GM12878 (cell line): ENCODE results near the gene GFOD2. TPM values are rescaled to one million over a fixed set of nuclear protein-coding genes. Genes with fewer than 3 reads are reported as not detected.

Experiments
- ATAC-seq: fragments of 200-7000 bp; cut with Tn5 transposase; 3 replicates; pipeline ENCODE4 v1.9.1; 2020; ENCODE audit warnings: mild to moderate bottlenecking, moderate library complexity
- BruUV-seq: library from RNA; stranded (reverse); fragments of 400-500 nt; replicated peaks from 2 replicates; lab custom pipeline; 2021; lab: Mats Ljungman, UMichigan
- CTCF ChIA-PET: fragments of 300-600 bp; sonication (Branson Sonifier 250); formaldehyde crosslinking; extraction: SDS; loops from one replicate; lab custom pipeline; 2021; ENCODE audit warnings: inconsistent platforms; lab: Yijun Ruan, JAX
- POLR2A ChIA-PET: fragments of 350-600 bp; formaldehyde crosslinking; extraction: SDS; loops from one replicate; lab custom pipeline; 2021; ENCODE audit warnings: inconsistent platforms; lab: Charles Lee
- RAD21 ChIA-PET: fragments of 300-600 bp; sonication (Branson Sonifier 250); formaldehyde crosslinking; loops from one replicate; lab custom pipeline; 2023; ENCODE audit warnings: antibody characterized with exemption; ENCODE audit not compliant: unreplicated experiment; lab: Charles Lee
- SMC1A ChIA-PET: fragments of 300-600 bp; sonication (Branson Sonifier 250); formaldehyde crosslinking; loops from one replicate; lab custom pipeline; 2023; ENCODE audit not compliant: unreplicated experiment, uncharacterized antibody; lab: Charles Lee
- DNase-seq: peaks from one replicate; pipeline ENCODE4 v3.0.0-alpha.2; 2011; ENCODE audit warnings: low read depth, low spot score
- FAIRE-seq: peaks from 3 replicates; lab custom pipeline; 2011; peaks lifted over from hg19 to GRCh38; lab: Jason Lieb, UNC
- H2AFZ ChIP-seq: 2 replicates; pipeline ENCODE4 v1.6.0; 2011; ENCODE audit warnings: low read depth, low read length, control low read depth; ENCODE audit not compliant: control insufficient read depth
- H3K27ac ChIP-seq: 2 replicates; pipeline ENCODE4 v1.5.1; 2011; ENCODE audit warnings: control low read depth; ENCODE audit not compliant: control insufficient read depth, insufficient read depth
- H3K27me3 ChIP-seq, 2 experiments: replicated peaks in 1 of 2; 2 replicates each; pipeline versions ENCODE4 v1.6.0 to v1.6.1; 2011; ENCODE audit warnings: low read length in 1 of 2; ENCODE audit not compliant: control insufficient read depth in 2 of 2, insufficient read depth in 2 of 2
- H3K36me3 ChIP-seq, 2 experiments: 2 replicates each; pipeline ENCODE4 v1.5.1; 2011; ENCODE audit warnings: low read length in 1 of 2; ENCODE audit not compliant: control insufficient read depth in 2 of 2, insufficient read depth in 2 of 2
- H3K4me1 ChIP-seq: 2 replicates; pipeline ENCODE4 v1.6.1; 2011; ENCODE audit warnings: mild to moderate bottlenecking, low read length, moderate library complexity, mixed read lengths; ENCODE audit not compliant: control insufficient read depth, insufficient read depth
- H3K4me2 ChIP-seq: 2 replicates; pipeline ENCODE4 v1.6.0; 2011; ENCODE audit warnings: control low read depth; ENCODE audit not compliant: control insufficient read depth, insufficient read depth
- H3K4me3 ChIP-seq: fragments of 200-600 bp; sonication (generic); 2 replicates; pipeline ENCODE4 v1.5.1; 2016
- H3K79me2 ChIP-seq: 2 replicates; pipeline ENCODE4 v1.6.0; 2011; ENCODE audit warnings: low read length; ENCODE audit not compliant: control insufficient read depth, insufficient read depth
- H3K9ac ChIP-seq: 2 replicates; pipeline ENCODE4 v1.8.0; 2011; ENCODE audit warnings: low read length, control low read depth, mixed read lengths; ENCODE audit not compliant: control insufficient read depth, insufficient read depth
- H3K9me3 ChIP-seq: replicated peaks from 3 replicates; pipeline ENCODE4 v1.5.1; 2011; ENCODE audit warnings: mild to moderate bottlenecking, low read length; ENCODE audit not compliant: control insufficient read depth, insufficient read depth
- H4K20me1 ChIP-seq: 2 replicates; pipeline ENCODE4 v1.6.0; 2011; ENCODE audit not compliant: control insufficient read depth, insufficient read depth
- CBX3 ChIP-seq: fragments of 200-600 bp; sonication (generic); IDR thresholded peaks from 2 replicates; pipeline ENCODE4 v1.6.1; 2016; ENCODE audit warnings: low read depth, borderline replicate concordance
- EED ChIP-seq: sonication (generic); IDR thresholded peaks from 2 replicates; pipeline ENCODE4 v1.6.1; 2016; ENCODE audit warnings: antibody characterized with exemption, low read depth
- EP300 ChIP-seq, 2 experiments: fragments of 150-350 bp in 1 of 2; IDR thresholded peaks; 2 replicates each; pipeline ENCODE4 v1.6.1; 2011 to 2012; ENCODE audit warnings: low read depth in 2 of 2, low read length in 2 of 2, borderline replicate concordance in 1 of 2, improper control_type of control experiment in 1 of 2, inconsistent platforms in 1 of 2; ENCODE audit not compliant: control insufficient read depth in 1 of 2
- EZH2 ChIP-seq: IDR thresholded peaks from 2 replicates; pipeline ENCODE4 v1.6.1; 2012; ENCODE audit warnings: low read depth, mild to moderate bottlenecking, control low read depth, inconsistent platforms, low read length, borderline replicate concordance; ENCODE audit not compliant: control insufficient read depth
- HDAC6 ChIP-seq: fragments of 200-600 bp; sonication (generic); IDR thresholded peaks from one replicate; pipeline ENCODE4 v1.8.0; 2017; ENCODE audit warnings: antibody characterized with exemption; ENCODE audit not compliant: unreplicated experiment
- RB1 ChIP-seq: fragments of 450-650 bp; formaldehyde crosslinking; IDR thresholded peaks from 2 replicates; pipeline ENCODE4 v1.6.1; 2017; ENCODE audit warnings: mild to moderate bottlenecking, borderline replicate concordance
- RBBP5 ChIP-seq: fragments of 200-600 bp; sonication (generic); conservative IDR thresholded peaks from 2 replicates; pipeline ENCODE4 v1.6.1; 2016
- TCF3 ChIP-seq: IDR thresholded peaks from 2 replicates; pipeline ENCODE4 v1.6.1; 2012; ENCODE audit warnings: low read depth, mild to moderate bottlenecking, low read length, borderline replicate concordance; ENCODE audit not compliant: insufficient read depth
- WRNIP1 ChIP-seq: IDR thresholded peaks from 2 replicates; pipeline ENCODE4 v1.6.1; 2011; ENCODE audit warnings: low read depth, low read length, improper control_type of control experiment, borderline replicate concordance
- ZNF217 ChIP-seq: fragments of 450-650 bp; IDR thresholded peaks from 2 replicates; pipeline ENCODE4 v1.6.1; 2017; ENCODE audit warnings: antibody characterized with exemption, mild to moderate bottlenecking
- WGBS: methylation state at CpG from one replicate; pipeline ENCODE4 v1.1.6; 2016; ENCODE audit warnings: low lambda C conversion rate; ENCODE audit not compliant: insufficient replicate concordance, insufficient coverage; ENCODE audit errors: missing lambda C conversion rate; 5-methylcytosine and 5-hydroxymethylcytosine counted together
- in situ Hi-C: fragments of 300-500 bp; cut with MboI; formaldehyde crosslinking; loops from 9 replicates; pipeline ENCODE4 v1.14.3; 2018; ENCODE audit warnings: mixed read lengths
- intact Hi-C: fragments of 100-400 bp; cut with micrococcal nuclease; formaldehyde crosslinking; loops from one replicate; pipeline ENCODE4 v1.14.2; 2022; ENCODE audit not compliant: unreplicated experiment
- polyA plus RNA-seq, 11 experiments: library from polyadenylated mRNA; depleted of rRNA in 4 of 11; unstranded in 6 of 11; stranded (reverse) in 5 of 11; fragments of >200 nt; fragmentation: Nextera tagmentation in 4 of 11; fragmentation: Illumina TruSeq in 1 of 11; extraction: Ambion mirVana in 4 of 11; extraction: Trizol in 1 of 11; gene quantifications; 1 replicate in 1 of 11; 2 replicates in 10 of 11; pipeline versions ENCODE4 v1.2.1 to v1.2.3, GENCODE V29; 2011 to 2016; ENCODE audit warnings: inconsistent platforms in 2 of 11, missing spikeins in 2 of 11, low read depth in 1 of 11
- total RNA-seq, 4 experiments: library from RNA; depleted of rRNA in 3 of 4; stranded (reverse); fragments of >200 nt in 3 of 4; fragmentation: Illumina TruSeq in 1 of 4; extraction: Trizol in 1 of 4; gene quantifications; 2 replicates each; pipeline versions ENCODE4 v1.2.1 to v1.2.3, GENCODE V29; 2013 to 2021
- TF ChIP-seq, protein P1 (sequence below): IDR thresholded peaks from 2 replicates; pipeline ENCODE4 v1.6.1; 2011; ENCODE audit warnings: borderline replicate concordance, low read depth, mild to moderate bottlenecking, moderate library complexity, low read length; ENCODE audit not compliant: insufficient read depth, poor library complexity, severe bottlenecking
- TF ChIP-seq, protein P2 (sequence below): fragments of 450-650 bp; IDR thresholded peaks from 2 replicates; pipeline ENCODE4 v1.6.1; 2017; ENCODE audit warnings: mild to moderate bottlenecking, moderate library complexity
- TF ChIP-seq, protein P3 (sequence below): fragments of 450-650 bp; IDR thresholded peaks from 2 replicates; pipeline ENCODE4 v1.6.1; 2017; ENCODE audit warnings: antibody characterized with exemption, mild to moderate bottlenecking, moderate library complexity
- TF ChIP-seq, protein P4 (sequence below): IDR thresholded peaks from 2 replicates; pipeline ENCODE4 v1.6.1; 2012; ENCODE audit warnings: low read depth, low read length, improper control_type of control experiment

The GFOD2 gene
- total and polyA plus RNA-seq, 10 of the 15 experiments (the other 5 are each of a cell fraction or from before 2014, with no cell fraction given), result 2.0 to 15.9 (median 12.0) TPM

DNA sequence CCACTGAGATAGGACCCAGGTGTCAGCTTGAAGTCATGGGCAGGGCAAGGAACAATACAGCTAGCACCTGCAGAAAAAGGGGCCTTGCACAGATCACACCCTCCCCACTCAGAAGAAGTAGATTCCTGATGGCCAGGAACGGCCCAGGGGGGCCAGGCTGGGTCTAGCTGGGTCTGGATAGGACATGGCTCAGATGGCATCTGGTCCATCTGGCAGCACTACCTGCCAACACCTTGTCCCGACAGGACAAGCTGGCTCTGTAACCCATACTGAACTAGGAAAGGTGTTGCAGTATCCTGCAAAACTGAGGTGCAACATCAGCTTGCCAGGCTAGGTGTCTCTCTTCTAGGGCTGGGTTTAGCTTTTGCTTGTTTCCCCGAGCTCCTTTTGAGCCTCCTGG is 38.9 kb upstream of the GFOD2 start:
- H3K27me3 ChIP-seq, result no peaks in the 10 kb centered on the region
- H3K9me3 ChIP-seq, result no peaks in the 10 kb centered on the region
- ChIA-PET SMC1A (no interaction called here), RAD21 (no interaction called here), CTCF (interaction anchor here (1.0 to 1.1 kb wide), 2 partner anchors 21 to 48 kb away, joined by 3 to 4 read pairs; partner anchors contain the start of genes RANBP10 and TSNAXIP1), POLR2A (interaction anchor here (1.0 kb wide), 1 partner anchor 10 kb away, joined by 9 read pairs; no protein-coding TSS in a partner anchor)
- H3K27ac ChIP-seq, result no peak overlapping the region
- no peak for ATAC-seq
- FAIRE-seq, result no peak
- H2AFZ ChIP-seq, result no peak overlapping the region
- no TSS peak for BruUV-seq
- H3K4me2 ChIP-seq, result no peak overlapping the region
- no peak overlapping the region for H3K4me3 ChIP-seq
- peaks cover 0 to 12% of the 10 kb centered on the region in 2 experiments; a peak in 3 of 4 replicates for H3K36me3 ChIP-seq
- in situ Hi-C loops (no loop called here), intact Hi-C loops (no loop called here)
- no peaks in the 10 kb centered on the region for H3K4me1 ChIP-seq
- no peak for DNase-seq
- peaks cover 2% of the 10 kb centered on the region for H4K20me1 ChIP-seq
- 73% methylated on average over 3 of the region's 3 CpGs for WGBS
- no peak overlapping the region for H3K9ac ChIP-seq
- H3K79me2 ChIP-seq, result 0 out of 2 replicates have a peak, but pooled peaks cover 1% of the 10 kb centered on the region
- TF ChIP-seq, protein P1, sequence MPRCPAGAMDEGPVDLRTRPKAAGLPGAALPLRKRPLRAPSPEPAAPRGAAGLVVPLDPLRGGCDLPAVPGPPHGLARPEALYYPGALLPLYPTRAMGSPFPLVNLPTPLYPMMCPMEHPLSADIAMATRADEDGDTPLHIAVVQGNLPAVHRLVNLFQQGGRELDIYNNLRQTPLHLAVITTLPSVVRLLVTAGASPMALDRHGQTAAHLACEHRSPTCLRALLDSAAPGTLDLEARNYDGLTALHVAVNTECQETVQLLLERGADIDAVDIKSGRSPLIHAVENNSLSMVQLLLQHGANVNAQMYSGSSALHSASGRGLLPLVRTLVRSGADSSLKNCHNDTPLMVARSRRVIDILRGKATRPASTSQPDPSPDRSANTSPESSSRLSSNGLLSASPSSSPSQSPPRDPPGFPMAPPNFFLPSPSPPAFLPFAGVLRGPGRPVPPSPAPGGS, result no peak
- TF ChIP-seq RB1, result no peak
- TF ChIP-seq RBBP5, result no peak
- no peak for TF ChIP-seq EP300 (IDR thresholded peaks at IDR 0.05; ENCODE audit: borderline replicate concordance in 1 of 2, control insufficient read depth in 1 of 2, low read depth in 2 of 2, low read length in 2 of 2)
- TF ChIP-seq, protein P2, sequence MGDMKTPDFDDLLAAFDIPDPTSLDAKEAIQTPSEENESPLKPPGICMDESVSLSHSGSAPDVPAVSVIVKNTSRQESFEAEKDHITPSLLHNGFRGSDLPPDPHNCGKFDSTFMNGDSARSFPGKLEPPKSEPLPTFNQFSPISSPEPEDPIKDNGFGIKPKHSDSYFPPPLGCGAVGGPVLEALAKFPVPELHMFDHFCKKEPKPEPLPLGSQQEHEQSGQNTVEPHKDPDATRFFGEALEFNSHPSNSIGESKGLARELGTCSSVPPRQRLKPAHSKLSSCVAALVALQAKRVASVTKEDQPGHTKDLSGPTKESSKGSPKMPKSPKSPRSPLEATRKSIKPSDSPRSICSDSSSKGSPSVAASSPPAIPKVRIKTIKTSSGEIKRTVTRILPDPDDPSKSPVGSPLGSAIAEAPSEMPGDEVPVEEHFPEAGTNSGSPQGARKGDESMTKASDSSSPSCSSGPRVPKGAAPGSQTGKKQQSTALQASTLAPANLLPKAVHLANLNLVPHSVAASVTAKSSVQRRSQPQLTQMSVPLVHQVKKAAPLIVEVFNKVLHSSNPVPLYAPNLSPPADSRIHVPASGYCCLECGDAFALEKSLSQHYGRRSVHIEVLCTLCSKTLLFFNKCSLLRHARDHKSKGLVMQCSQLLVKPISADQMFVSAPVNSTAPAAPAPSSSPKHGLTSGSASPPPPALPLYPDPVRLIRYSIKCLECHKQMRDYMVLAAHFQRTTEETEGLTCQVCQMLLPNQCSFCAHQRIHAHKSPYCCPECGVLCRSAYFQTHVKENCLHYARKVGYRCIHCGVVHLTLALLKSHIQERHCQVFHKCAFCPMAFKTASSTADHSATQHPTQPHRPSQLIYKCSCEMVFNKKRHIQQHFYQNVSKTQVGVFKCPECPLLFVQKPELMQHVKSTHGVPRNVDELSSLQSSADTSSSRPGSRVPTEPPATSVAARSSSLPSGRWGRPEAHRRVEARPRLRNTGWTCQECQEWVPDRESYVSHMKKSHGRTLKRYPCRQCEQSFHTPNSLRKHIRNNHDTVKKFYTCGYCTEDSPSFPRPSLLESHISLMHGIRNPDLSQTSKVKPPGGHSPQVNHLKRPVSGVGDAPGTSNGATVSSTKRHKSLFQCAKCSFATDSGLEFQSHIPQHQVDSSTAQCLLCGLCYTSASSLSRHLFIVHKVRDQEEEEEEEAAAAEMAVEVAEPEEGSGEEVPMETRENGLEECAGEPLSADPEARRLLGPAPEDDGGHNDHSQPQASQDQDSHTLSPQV, result no peak
- no peak for TF ChIP-seq CBX3
- no peak for TF ChIP-seq ZNF217
- TF ChIP-seq EED, result no peak
- TF ChIP-seq, protein P3, sequence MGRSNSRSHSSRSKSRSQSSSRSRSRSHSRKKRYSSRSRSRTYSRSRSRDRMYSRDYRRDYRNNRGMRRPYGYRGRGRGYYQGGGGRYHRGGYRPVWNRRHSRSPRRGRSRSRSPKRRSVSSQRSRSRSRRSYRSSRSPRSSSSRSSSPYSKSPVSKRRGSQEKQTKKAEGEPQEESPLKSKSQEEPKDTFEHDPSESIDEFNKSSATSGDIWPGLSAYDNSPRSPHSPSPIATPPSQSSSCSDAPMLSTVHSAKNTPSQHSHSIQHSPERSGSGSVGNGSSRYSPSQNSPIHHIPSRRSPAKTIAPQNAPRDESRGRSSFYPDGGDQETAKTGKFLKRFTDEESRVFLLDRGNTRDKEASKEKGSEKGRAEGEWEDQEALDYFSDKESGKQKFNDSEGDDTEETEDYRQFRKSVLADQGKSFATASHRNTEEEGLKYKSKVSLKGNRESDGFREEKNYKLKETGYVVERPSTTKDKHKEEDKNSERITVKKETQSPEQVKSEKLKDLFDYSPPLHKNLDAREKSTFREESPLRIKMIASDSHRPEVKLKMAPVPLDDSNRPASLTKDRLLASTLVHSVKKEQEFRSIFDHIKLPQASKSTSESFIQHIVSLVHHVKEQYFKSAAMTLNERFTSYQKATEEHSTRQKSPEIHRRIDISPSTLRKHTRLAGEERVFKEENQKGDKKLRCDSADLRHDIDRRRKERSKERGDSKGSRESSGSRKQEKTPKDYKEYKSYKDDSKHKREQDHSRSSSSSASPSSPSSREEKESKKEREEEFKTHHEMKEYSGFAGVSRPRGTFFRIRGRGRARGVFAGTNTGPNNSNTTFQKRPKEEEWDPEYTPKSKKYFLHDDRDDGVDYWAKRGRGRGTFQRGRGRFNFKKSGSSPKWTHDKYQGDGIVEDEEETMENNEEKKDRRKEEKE, result no peak
- TF ChIP-seq, protein P4, sequence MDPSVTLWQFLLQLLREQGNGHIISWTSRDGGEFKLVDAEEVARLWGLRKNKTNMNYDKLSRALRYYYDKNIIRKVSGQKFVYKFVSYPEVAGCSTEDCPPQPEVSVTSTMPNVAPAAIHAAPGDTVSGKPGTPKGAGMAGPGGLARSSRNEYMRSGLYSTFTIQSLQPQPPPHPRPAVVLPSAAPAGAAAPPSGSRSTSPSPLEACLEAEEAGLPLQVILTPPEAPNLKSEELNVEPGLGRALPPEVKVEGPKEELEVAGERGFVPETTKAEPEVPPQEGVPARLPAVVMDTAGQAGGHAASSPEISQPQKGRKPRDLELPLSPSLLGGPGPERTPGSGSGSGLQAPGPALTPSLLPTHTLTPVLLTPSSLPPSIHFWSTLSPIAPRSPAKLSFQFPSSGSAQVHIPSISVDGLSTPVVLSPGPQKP, result no peak
- no peak for TF ChIP-seq WRNIP1
- TF ChIP-seq HDAC6, result no peak
- no peak for TF ChIP-seq EZH2
- TF ChIP-seq TCF3, result no peak
